ENCODE measurements around the gene TGFB1. TPM values are rescaled to one million over a fixed set of nuclear protein-coding genes. Genes with fewer than 3 reads are reported as not detected.
A peak's percentile ranks its signal among the peaks of the same experiment; 100 is the strongest.

Gene TGFB1
- total and polyA plus RNA-seq, 2 of the 13 experiments (the other 11 are each of a cell fraction or from before 2014, with no cell fraction given), result 4.1 to 5.4 TPM

DNA sequence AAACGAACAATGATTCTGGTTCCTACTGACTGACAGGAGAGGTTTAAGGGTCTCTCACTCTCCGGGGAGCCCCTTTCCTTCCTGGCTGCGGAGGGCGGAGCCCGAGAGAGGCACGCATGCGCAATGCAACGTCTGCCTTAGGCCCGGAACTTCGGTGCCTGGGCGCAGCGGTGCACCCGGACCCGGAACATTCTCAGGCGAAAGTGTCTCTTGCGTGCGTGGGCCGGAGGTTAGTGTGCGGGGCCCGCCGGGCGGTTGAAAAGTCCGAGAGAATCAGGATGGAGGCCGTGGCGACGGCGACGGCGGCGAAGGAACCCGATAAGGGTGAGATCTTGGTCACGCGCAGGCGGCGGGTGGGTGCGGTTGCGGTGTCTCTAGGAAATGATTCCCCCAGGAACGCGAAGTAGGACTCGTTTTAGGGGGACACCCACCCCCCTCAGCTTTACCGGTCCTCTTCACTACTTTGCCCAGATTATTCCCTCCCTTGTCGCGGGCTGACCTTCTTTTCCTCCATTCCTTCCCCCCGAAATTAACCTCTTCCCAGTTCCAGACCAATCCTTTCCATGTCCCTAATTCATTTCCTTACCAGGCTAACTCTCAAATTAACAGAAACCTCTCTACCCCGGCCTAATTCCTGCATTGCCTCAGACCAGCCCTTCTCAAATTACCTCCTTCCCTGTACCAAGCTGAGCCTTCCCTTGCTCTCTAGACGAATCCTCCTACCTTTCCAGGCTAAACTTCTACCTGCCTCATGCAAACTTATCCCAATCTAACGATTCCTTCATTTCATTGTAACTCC lies 43.5 kb downstream of the TGFB1 start, which contains the start of gene CCDC97 (continued):
- TF ChIP-seq, protein P1, sequence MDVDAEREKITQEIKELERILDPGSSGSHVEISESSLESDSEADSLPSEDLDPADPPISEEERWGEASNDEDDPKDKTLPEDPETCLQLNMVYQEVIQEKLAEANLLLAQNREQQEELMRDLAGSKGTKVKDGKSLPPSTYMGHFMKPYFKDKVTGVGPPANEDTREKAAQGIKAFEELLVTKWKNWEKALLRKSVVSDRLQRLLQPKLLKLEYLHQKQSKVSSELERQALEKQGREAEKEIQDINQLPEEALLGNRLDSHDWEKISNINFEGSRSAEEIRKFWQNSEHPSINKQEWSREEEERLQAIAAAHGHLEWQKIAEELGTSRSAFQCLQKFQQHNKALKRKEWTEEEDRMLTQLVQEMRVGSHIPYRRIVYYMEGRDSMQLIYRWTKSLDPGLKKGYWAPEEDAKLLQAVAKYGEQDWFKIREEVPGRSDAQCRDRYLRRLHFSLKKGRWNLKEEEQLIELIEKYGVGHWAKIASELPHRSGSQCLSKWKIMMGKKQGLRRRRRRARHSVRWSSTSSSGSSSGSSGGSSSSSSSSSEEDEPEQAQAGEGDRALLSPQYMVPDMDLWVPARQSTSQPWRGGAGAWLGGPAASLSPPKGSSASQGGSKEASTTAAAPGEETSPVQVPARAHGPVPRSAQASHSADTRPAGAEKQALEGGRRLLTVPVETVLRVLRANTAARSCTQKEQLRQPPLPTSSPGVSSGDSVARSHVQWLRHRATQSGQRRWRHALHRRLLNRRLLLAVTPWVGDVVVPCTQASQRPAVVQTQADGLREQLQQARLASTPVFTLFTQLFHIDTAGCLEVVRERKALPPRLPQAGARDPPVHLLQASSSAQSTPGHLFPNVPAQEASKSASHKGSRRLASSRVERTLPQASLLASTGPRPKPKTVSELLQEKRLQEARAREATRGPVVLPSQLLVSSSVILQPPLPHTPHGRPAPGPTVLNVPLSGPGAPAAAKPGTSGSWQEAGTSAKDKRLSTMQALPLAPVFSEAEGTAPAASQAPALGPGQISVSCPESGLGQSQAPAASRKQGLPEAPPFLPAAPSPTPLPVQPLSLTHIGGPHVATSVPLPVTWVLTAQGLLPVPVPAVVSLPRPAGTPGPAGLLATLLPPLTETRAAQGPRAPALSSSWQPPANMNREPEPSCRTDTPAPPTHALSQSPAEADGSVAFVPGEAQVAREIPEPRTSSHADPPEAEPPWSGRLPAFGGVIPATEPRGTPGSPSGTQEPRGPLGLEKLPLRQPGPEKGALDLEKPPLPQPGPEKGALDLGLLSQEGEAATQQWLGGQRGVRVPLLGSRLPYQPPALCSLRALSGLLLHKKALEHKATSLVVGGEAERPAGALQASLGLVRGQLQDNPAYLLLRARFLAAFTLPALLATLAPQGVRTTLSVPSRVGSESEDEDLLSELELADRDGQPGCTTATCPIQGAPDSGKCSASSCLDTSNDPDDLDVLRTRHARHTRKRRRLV (CRISPR knock-in tag; IDR thresholded peaks at IDR 0.05), result peak; percentile 39; the same call in 1 of the 2 replicates
- no peak for TF ChIP-seq ZNF816 (CRISPR knock-in tag; IDR thresholded peaks at IDR 0.05; ENCODE audit: borderline replicate concordance)
- TF ChIP-seq, protein P2, sequence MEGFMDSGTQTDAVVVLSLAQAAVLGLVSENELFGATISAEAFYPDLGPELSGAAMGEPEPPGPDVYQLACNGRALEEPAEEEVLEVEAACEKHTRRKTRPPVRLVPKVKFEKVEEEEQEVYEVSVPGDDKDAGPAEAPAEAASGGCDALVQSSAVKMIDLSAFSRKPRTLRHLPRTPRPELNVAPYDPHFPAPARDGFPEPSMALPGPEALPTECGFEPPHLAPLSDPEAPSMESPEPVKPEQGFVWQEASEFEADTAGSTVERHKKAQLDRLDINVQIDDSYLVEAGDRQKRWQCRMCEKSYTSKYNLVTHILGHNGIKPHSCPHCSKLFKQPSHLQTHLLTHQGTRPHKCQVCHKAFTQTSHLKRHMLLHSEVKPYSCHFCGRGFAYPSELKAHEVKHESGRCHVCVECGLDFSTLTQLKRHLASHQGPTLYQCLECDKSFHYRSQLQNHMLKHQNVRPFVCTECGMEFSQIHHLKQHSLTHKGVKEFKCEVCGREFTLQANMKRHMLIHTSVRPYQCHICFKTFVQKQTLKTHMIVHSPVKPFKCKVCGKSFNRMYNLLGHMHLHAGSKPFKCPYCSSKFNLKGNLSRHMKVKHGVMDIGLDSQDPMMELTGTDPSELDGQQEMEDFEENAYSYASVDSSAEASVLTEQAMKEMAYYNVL (CRISPR knock-in tag; IDR thresholded peaks at IDR 0.05; ENCODE audit: borderline replicate concordance), result peak; percentile 73; the same call in 1 of the 2 replicates
- TF ChIP-seq PHF5A (CRISPR knock-in tag; IDR thresholded peaks at IDR 0.05; ENCODE audit: low read depth, unreplicated experiment), result peak; percentile 27
- TF ChIP-seq, protein P3, sequence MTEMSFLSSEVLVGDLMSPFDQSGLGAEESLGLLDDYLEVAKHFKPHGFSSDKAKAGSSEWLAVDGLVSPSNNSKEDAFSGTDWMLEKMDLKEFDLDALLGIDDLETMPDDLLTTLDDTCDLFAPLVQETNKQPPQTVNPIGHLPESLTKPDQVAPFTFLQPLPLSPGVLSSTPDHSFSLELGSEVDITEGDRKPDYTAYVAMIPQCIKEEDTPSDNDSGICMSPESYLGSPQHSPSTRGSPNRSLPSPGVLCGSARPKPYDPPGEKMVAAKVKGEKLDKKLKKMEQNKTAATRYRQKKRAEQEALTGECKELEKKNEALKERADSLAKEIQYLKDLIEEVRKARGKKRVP (CRISPR knock-in tag; IDR thresholded peaks at IDR 0.05), result peak in 1 of 2 experiments; percentile 72; a peak in 1 of 4 replicates
- TF ChIP-seq, protein P4, sequence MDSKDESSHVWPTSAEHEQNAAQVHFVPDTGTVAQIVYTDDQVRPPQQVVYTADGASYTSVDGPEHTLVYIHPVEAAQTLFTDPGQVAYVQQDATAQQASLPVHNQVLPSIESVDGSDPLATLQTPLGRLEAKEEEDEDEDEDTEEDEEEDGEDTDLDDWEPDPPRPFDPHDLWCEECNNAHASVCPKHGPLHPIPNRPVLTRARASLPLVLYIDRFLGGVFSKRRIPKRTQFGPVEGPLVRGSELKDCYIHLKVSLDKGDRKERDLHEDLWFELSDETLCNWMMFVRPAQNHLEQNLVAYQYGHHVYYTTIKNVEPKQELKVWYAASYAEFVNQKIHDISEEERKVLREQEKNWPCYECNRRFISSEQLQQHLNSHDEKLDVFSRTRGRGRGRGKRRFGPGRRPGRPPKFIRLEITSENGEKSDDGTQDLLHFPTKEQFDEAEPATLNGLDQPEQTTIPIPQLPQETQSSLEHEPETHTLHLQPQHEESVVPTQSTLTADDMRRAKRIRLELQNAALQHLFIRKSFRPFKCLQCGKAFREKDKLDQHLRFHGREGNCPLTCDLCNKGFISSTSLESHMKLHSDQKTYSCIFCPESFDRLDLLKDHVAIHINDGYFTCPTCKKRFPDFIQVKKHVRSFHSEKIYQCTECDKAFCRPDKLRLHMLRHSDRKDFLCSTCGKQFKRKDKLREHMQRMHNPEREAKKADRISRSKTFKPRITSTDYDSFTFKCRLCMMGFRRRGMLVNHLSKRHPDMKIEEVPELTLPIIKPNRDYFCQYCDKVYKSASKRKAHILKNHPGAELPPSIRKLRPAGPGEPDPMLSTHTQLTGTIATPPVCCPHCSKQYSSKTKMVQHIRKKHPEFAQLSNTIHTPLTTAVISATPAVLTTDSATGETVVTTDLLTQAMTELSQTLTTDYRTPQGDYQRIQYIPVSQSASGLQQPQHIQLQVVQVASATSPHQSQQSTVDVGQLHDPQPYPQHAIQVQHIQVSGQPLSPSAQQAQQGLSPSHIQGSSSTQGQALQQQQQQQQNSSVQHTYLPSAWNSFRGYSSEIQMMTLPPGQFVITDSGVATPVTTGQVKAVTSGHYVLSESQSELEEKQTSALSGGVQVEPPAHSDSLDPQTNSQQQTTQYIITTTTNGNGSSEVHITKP (CRISPR knock-in tag; IDR thresholded peaks at IDR 0.05; ENCODE audit: low read depth), result peak; percentile 62; the same call in 1 of the 2 replicates
- peak; percentile 99; the same call in 1 of the 2 replicates for TF ChIP-seq KLF12 (CRISPR knock-in tag; IDR thresholded peaks at IDR 0.05; ENCODE audit: borderline replicate concordance)
- TF ChIP-seq ZNF205 (CRISPR knock-in tag; IDR thresholded peaks at IDR 0.05), result peak; percentile 71; the same call in 1 of the 2 replicates

All from HepG2 (cell line).